ENCODE results near the gene CCDC177.

CCDC177 gene

DNA sequence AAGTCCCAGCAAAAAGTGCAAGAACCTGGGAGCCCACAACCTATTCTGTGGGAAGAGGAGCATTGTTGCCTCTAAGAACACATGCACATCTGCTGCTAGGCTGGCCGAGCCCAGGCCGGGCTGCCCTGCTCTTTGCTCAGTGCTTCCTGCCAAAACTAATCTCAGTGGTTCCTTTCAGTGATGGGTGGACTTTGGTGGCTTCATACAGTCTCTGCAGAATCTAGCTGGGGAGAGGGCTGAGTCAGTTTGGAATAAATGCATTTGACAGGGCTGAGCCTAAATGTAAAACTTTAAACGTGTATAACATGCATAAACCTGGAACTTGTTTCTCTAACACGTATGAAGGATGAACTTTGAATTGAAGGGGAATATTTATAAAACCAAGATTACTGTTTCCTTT, 44.6 kb downstream of the CCDC177 start:
- DNase-seq (ENCODE audit: low read depth, low spot score), result no peak

DNA sequence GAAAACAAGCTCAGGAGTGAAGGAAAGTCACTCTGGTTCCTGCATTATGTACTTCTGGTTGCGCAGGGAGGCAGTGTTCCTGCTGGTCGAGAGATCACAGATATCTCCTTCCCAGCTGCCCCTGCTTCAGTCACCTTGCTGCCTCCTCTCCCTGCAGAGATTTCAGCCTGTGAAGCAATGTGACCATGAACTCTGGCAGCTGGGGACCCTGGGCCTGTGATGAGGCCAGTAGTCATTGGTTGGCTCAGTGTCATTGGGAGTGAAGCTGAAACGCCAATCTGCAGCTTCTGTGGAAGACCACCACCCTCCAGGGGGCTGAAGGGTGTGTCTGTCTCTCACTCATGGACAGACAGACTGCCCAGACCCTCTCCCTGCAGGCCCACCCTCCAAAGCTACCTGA, 45.1 kb downstream of the CCDC177 start:
- DNase-seq (ENCODE audit: low read depth, low spot score), result no peak

DNA sequence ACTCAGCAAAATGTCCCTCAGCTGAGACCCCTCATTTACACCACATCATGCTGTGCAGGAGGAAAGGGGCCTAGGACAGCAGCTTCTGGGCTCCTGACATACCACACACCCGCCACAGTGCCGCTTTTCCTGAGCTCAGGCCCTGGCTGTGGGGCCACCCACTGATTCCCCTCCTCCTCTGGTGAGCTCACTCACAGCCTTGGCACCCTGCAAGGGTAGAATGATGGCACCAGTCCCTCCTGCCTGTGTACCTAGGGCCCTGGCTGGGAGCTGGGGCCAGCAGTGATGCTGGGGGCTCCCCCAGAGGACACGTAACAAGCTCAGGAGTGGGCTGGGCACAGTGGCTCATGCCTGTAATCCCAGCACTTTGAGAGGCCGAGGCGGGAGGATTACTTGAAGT, 45.7 kb downstream of the CCDC177 start:
- DNase-seq (ENCODE audit: low read depth, low spot score), result no peak

DNA sequence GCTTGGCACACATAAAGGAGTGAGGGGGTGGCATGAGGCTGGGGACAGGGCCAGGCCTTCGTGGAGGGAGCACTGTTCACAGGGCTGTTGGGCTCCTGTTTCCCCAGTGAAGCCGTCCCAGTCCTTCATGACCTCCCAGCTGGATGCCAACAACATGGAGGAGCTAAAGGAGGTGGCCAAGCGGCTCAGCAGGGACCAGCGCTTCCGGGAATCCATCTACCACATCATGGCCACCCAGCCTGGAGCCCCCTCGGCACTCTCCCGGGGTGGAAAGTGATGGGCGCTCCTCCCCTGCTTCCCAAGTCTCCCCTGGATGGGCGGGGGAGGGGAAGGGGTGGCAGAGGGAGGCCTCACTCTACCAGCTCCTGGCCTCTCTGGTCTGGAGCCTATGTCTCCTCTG, 46.5 kb downstream of the CCDC177 start:
- DNase-seq (ENCODE audit: low read depth, low spot score), result no peak

DNA sequence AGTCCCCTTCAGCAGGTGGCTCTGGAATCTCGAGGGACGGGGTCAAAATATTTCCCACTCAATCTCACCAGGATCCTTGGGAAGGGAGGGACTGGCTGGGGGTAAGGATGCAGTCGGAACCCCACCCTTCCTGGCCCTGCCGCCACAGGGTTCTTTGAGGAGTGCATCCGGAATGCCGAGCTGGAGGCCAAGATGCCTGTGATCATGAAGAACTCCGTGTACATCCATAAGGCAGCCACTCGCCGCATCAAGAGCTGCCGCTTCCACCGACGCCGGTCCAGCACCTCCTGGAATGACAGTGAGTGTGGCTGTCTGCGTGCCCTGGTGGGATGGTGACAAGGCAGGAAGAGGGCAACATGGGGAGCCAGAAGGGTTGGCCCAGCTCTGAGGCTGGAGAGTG, 47.0 kb downstream of the CCDC177 start:
- DNase-seq (ENCODE audit: low read depth, low spot score), result no peak

DNA sequence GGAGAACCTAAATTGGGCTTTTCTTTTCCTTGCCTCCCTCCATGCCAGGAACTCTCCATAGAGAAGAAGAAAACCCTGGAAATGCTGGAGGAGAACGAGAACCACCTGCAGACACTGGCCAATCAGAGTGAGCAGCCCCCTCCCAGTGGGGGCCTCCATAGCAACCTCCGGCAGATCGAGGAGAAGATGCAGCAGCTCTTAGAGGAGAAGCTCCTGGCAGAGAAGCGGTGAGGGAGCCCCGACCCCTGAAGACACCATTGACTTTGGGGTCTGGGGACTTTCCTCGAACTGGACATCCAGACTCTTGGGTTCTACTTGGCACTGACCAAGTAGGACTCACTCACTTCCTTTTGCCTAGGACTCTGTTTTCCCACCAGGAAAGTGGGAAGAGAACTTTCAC, 48.8 kb downstream of the CCDC177 start:
- DNase-seq (ENCODE audit: low read depth, low spot score), result no peak

DNA sequence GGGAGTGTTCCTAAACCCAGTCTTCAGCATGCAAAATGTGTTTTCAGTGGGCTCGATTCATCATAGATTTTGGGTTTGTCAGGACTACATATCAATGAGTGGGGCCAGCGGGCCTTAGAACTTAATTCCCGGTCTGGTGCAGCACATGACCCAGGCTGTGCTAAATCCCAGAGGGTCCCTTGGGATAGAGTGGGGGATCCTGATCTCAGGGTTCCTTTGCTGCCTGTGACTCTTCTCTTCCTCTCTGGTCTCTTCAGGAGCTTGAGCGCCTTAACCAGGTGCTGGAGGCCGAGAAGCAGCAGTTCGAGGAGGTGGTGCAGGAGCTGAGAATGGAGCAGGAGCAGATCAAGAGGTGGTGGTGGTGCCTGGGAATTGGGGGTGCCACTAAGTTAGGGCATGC, 52.6 kb downstream of the CCDC177 start:
- no peak for DNase-seq (ENCODE audit: low read depth, low spot score)

Data from iPS DF 19.7 (cell line).